ENCODE results near the gene PCGF2. TPM values are rescaled to one million over a fixed set of nuclear protein-coding genes. Genes with fewer than 3 reads are reported as not detected.
A peak's percentile ranks its signal among the peaks of the same experiment; 100 is the strongest.

PCGF2 gene
- total and polyA plus RNA-seq, 2 donors from 2014 or later: 62.2 to 111 TPM

- peaks cover 0 to 35% (median 27%) of the 10 kb centered on the region in 3 donors for H3K36me3 ChIP-seq (ENCODE audit: control insufficient read depth in 2 of 3, insufficient read depth in 3 of 3, low read length in 3 of 3)
- no peak for FAIRE-seq
Measured at GRCh38 chr17:38710985-38711384, 37.2 kb downstream of the PCGF2 start.

DNA sequence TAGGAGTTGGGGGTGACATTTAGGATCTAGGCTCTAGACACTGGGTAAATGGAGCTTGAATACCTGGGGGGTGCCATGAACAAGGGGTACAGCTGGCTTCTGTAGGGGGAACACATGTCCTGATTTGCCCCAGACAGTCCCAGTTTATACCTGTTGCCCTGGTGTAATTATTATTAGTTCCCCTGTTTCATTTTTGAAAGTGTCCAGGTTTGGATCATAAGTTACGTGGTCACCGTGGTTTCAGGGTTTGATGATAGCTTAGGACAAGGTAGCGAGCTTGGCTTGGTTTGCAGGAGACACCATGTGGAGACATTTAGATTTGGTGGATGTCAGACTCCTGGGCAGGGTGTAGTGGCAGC is 37.6 kb downstream of the PCGF2 start:
- Histone ChIP-seq H3K9me3 (ENCODE audit: control insufficient read depth in 2 of 3, insufficient read depth in 1 of 3, low read length in 3 of 3) (no peaks in the 10 kb centered on the region), H3K4me3 (ENCODE audit: low read length in 3 of 3) (no peak overlapping the region), H3K27me3 (ENCODE audit: control insufficient read depth, insufficient read depth, low read length) (no peaks in the 10 kb centered on the region), H3K27ac (ENCODE audit: low read depth in 2 of 2, low read length in 2 of 2) (no peak overlapping the region), H3K4me1 (ENCODE audit: control insufficient read depth in 2 of 3, insufficient read depth in 2 of 3, low read depth in 1 of 3, low read length in 3 of 3) (peaks cover 0 to 18% (median 0%) of the 10 kb centered on the region in 3 donors), H3K9ac (ENCODE audit: low read length in 3 of 3) (no peak overlapping the region), H3K36me3 (ENCODE audit: control insufficient read depth in 2 of 3, insufficient read depth in 3 of 3, low read length in 3 of 3) (peaks cover 0 to 31% (median 24%) of the 10 kb centered on the region in 3 donors)
- FAIRE-seq (no peak), DNase-seq (no peak)
- TF ChIP-seq, protein P1, sequence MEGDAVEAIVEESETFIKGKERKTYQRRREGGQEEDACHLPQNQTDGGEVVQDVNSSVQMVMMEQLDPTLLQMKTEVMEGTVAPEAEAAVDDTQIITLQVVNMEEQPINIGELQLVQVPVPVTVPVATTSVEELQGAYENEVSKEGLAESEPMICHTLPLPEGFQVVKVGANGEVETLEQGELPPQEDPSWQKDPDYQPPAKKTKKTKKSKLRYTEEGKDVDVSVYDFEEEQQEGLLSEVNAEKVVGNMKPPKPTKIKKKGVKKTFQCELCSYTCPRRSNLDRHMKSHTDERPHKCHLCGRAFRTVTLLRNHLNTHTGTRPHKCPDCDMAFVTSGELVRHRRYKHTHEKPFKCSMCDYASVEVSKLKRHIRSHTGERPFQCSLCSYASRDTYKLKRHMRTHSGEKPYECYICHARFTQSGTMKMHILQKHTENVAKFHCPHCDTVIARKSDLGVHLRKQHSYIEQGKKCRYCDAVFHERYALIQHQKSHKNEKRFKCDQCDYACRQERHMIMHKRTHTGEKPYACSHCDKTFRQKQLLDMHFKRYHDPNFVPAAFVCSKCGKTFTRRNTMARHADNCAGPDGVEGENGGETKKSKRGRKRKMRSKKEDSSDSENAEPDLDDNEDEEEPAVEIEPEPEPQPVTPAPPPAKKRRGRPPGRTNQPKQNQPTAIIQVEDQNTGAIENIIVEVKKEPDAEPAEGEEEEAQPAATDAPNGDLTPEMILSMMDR (IDR thresholded peaks at IDR 0.05; ENCODE audit: borderline replicate concordance, extremely low read depth, insufficient read depth): no peak
- intact Hi-C loops (cut with DNase I): no loop called here

More at GRCh38 chr17:38710985-38711384, 37.2 kb downstream of the PCGF2 start:
- TF ChIP-seq, protein P1 (IDR thresholded peaks at IDR 0.05; ENCODE audit: borderline replicate concordance, extremely low read depth, insufficient read depth): no peak
- no peak overlapping the region for H3K27ac ChIP-seq (ENCODE audit: low read depth in 2 of 2, low read length in 2 of 2)
- H3K9me3 ChIP-seq (ENCODE audit: control insufficient read depth in 2 of 3, insufficient read depth in 1 of 3, low read length in 3 of 3): no peaks in the 10 kb centered on the region
- DNase-seq: peak in 2 of 5 donors; percentile 57 to 68
- intact Hi-C loops (cut with DNase I): no loop called here
- H3K27me3 ChIP-seq (ENCODE audit: control insufficient read depth, insufficient read depth, low read length): no peaks in the 10 kb centered on the region
- H3K4me3 ChIP-seq (ENCODE audit: low read length in 3 of 3): no peak overlapping the region
- no peak overlapping the region for H3K9ac ChIP-seq (ENCODE audit: low read length in 3 of 3)
- peaks cover 0 to 18% (median 0%) of the 10 kb centered on the region in 3 donors for H3K4me1 ChIP-seq (ENCODE audit: control insufficient read depth in 2 of 3, insufficient read depth in 2 of 3, low read depth in 1 of 3, low read length in 3 of 3)

- Histone ChIP-seq H3K27ac (ENCODE audit: low read depth in 2 of 2, low read length in 2 of 2) (no peak overlapping the region), H3K36me3 (ENCODE audit: control insufficient read depth in 2 of 3, insufficient read depth in 3 of 3, low read length in 3 of 3) (peaks cover 0 to 30% (median 24%) of the 10 kb centered on the region in 3 donors), H3K9me3 (ENCODE audit: control insufficient read depth in 2 of 3, insufficient read depth in 1 of 3, low read length in 3 of 3) (no peaks in the 10 kb centered on the region), H3K4me3 (ENCODE audit: low read length in 3 of 3) (no peak overlapping the region), H3K9ac (ENCODE audit: low read length in 3 of 3) (no peak overlapping the region), H3K4me1 (ENCODE audit: control insufficient read depth in 2 of 3, insufficient read depth in 2 of 3, low read depth in 1 of 3, low read length in 3 of 3) (peaks cover 0 to 18% (median 0%) of the 10 kb centered on the region in 3 donors), H3K27me3 (ENCODE audit: control insufficient read depth, insufficient read depth, low read length) (no peaks in the 10 kb centered on the region)
- intact Hi-C loops (cut with DNase I): no loop called here
- FAIRE-seq (no peak), DNase-seq (no peak)
- TF ChIP-seq, protein P1 (IDR thresholded peaks at IDR 0.05; ENCODE audit: borderline replicate concordance, extremely low read depth, insufficient read depth): no peak
Measured at GRCh38 chr17:38709864-38710603, 38.1 kb downstream of the PCGF2 start.
